Fibroblast of villous mesenchyme (primary cell): ENCODE results near the gene CAMKK1. TPM values are rescaled to one million over a fixed set of nuclear protein-coding genes. Genes with fewer than 3 reads are reported as not detected.
"Not testable (repeated sequence)": the region's sequence is repeated elsewhere in the genome, so short reads cannot be mapped to it uniquely, and the experiment has no call there.

Experiments
- DNase-seq: peaks from one replicate; pipeline ENCODE4 v3.0.0-alpha.2; 2010; ENCODE audit warnings: low read depth
- H3K4me3 ChIP-seq: 2 replicates; pipeline ENCODE4 v1.5.1; 2011; ENCODE audit warnings: low read depth, mild to moderate bottlenecking, low read length
- total RNA-seq: library from RNA; depleted of rRNA; stranded (reverse); fragments of >200 nt; gene quantifications from 2 replicates; pipeline ENCODE4 v1.2.3, GENCODE V29; 2012
- TF ChIP-seq, protein P1 (sequence below): IDR thresholded peaks from 2 replicates; pipeline ENCODE4 v1.5.1; 2012; ENCODE audit warnings: low read depth, mild to moderate bottlenecking, low read length; ENCODE audit not compliant: insufficient read depth

The CAMKK1 gene
- total RNA-seq, 1 donor, result 2.2 TPM

DNA sequence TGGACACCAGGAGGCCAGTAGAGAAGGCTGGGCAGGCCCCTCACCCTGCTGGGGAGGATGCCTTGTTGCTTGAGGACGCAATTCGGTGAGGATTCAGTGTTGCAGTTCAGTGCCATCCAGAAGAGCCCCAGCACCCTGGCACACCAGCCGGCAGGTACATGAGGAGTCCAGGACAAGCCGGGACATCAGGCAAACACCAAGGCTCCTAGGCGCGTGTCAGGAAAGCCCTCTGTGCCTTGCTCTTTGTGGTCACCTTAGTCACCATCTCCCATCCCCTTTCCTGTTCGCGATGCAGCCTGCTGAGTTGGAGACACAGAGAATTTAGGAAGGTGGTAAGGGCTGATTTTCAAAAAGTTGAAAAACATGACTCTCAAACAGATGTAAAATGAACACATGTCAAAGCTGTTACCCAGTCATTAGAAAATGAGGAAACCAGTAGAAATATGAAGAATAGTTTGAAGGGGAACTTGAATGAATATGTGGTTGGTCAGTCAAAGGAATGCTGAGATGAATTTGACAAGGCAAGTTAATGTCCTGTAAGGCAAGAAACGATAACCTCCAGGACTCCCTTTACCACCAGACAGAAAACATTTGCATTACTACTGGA, 44.5 kb downstream of the CAMKK1 start:
- no peak for DNase-seq
- H3K4me3 ChIP-seq, result no peak overlapping the region
- TF ChIP-seq, protein P1, sequence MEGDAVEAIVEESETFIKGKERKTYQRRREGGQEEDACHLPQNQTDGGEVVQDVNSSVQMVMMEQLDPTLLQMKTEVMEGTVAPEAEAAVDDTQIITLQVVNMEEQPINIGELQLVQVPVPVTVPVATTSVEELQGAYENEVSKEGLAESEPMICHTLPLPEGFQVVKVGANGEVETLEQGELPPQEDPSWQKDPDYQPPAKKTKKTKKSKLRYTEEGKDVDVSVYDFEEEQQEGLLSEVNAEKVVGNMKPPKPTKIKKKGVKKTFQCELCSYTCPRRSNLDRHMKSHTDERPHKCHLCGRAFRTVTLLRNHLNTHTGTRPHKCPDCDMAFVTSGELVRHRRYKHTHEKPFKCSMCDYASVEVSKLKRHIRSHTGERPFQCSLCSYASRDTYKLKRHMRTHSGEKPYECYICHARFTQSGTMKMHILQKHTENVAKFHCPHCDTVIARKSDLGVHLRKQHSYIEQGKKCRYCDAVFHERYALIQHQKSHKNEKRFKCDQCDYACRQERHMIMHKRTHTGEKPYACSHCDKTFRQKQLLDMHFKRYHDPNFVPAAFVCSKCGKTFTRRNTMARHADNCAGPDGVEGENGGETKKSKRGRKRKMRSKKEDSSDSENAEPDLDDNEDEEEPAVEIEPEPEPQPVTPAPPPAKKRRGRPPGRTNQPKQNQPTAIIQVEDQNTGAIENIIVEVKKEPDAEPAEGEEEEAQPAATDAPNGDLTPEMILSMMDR, result no peak

DNA sequence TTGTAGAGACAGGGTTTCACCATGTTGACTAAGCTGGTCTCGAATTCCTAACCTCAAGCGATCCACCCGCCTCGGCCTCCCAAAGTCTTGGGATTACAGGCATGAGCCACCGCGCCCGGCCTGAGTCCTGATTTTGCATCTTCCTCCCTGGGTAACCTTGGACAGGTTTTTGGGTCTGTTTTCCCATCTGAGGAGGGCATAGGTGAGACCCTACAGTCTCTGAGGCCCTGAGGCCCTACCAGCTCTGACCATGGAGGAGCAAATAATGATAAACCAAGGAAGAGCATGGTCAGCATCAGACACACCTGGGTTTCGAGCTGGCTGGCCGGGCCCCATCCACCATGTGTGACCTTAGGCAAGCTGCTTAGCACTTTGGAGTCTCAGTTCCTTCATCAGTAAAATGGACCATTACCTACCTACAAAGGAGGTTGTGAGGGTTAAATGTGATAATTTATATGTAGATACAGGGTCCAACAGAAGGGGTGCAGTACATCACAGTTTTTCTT, 45.6 kb downstream of the CAMKK1 start:
- no peak overlapping the region for H3K4me3 ChIP-seq
- TF ChIP-seq, protein P1, result no peak
- DNase-seq, result no peak

DNA sequence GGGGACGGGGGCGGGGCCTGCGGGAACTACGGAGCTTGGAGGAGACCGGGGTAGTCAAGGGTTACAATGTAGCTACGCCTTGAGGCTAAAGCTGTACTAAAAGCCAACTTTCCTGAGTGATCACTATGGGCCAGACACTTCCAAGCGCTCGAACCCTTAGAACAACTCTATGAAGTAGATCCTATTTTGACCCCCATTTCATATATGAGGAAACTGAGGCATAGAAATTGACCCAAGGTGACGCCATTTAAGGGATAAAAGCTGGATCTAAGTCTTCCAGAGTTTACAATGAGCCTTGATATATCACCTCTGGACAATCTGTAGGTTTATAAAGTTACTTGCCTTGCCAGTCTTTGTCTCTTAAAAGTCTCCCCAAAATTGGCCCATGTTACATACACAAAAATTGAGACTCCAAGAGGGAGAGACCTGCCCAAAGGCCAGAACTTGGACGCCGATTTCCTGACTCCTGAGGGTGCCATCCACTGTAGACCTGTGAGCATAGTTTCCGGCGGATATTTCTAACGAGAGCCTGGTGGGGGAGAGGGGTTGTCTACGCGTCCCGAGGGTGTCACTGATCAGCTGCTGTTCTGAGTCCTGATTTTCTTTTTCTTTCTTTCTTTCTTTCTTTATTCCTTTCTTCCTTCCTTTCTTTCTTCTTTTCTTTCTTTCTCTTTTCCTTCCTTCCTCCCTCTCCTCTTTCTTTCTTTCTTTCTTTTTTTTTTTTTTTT, 46.3 kb downstream of the CAMKK1 start:
- TF ChIP-seq, protein P1, result no peak
- peak overlapping the region; percentile 28 for H3K4me3 ChIP-seq
- no peak for DNase-seq

DNA sequence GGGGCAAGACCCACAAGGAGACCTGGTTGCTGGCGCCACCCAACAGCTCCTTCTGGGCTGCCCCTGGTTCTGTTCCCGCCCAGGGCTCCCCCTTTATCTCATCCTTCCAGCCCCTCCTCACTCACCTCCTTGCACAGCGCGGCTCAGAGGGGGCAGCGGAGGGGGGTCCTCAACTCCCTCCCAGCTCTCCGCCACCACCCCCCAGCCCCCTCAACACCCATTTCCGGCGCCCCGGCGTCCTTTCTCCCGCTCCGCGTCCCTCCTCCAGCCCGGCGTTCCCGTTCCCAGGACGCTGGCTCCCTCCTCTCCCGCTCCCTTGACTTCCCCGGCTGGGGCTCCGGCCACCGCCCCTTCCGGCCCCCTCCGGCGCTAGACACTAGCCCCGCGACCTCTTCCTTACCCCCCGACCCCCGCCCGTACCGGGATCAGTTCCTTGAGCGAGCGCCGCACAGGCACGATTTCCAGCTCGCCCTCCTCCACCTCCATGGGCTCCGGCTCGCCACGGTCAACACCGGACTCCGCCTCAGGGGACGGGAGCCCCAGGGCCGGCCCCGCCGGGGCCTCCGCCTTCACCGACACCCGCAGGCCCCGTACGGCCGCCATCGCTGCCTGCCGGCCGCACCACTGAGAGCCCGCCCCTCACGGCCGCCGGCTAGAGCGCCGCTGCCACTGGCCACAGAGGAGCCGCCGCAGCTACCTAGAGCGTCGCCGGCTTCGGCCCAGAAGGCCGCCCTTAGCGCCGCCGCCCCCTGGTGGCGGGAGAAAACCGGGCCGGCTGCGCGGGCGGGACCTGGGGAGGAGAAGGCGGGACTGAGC, 47.0 kb downstream of the CAMKK1 start, which contains the start of gene NCBP3:
Gene NCBP3, minus strand, starts transcription at position 626 of the 816 bp plus-strand sequence. Its CDS starts 23 bp downstream, at position 603.
- peak; percentile 95 for DNase-seq
- peak within 1 kb of the TSS; percentile 95 for H3K4me3 ChIP-seq
- TF ChIP-seq, protein P1, result peak; percentile 91

DNA sequence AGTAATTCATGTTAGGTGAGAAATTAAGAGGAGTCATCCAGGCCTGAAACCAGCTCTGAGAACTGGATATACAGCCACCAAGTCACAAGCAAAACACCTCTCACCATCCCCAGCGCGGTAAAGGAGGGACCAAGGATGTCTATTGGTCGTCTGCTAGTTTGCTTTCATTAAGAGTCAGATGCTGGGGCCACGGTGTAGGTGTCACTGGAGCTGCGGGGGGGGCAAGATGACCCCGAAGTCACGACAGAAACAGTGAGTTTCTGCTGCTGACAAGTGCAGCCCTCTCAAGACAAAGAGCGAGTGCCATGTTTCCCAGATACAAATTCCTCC, 47.6 kb downstream of the CAMKK1 start:
- peak overlapping the region; percentile 95 for H3K4me3 ChIP-seq
- no peak for DNase-seq
- TF ChIP-seq, protein P1, result no peak

DNA sequence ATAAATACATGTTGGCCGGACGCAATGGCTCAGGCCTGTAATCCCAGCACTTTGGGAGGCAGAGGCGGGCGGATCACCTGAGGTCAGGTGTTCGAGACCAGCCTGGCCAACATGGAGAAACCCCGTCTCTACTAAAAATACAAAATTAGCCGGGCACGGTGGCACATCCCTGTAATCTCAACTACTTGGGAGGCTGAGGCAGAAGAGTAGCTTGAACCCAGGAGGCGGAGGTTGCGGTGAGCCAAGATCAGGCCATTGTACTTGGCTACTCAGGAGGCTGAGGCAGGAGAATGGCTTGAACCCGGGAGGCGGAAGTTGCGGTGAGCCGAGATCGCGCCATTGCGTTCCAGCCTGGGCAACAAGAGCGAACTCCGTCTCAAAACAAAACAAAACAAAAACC, 48.3 kb downstream of the CAMKK1 start:
- not testable (repeated sequence) for H3K4me3 ChIP-seq, DNase-seq
